GM12801 (cell line): ENCODE results near the gene VPS50.

ENCODE experiments used
- CTCF ChIP-seq: IDR thresholded peaks from one replicate; pipeline ENCODE4 v1.5.1; 2011; ENCODE audit warnings: control low read depth; ENCODE audit not compliant: insufficient read length; ENCODE audit errors: extremely low read depth

The VPS50 gene

GRCh38 chr7:93284908-93285307 is 52.7 kb downstream of the VPS50 start:
- no peak for TF ChIP-seq CTCF

- TF ChIP-seq CTCF = no peak
These were observed 61.1 kb downstream of the VPS50 start for GRCh38 chr7:93293229-93293628.

GRCh38 chr7:93298206-93298605 is 66.0 kb downstream of the VPS50 start:
- no peak for TF ChIP-seq CTCF

- TF ChIP-seq CTCF = no peak
These were observed 66.5 kb downstream of the VPS50 start for GRCh38 chr7:93298671-93299070.

- TF ChIP-seq CTCF = no peak
These were observed 69.6 kb downstream of the VPS50 start for GRCh38 chr7:93301736-93302135.

- TF ChIP-seq CTCF = no peak
These were observed 75.0 kb downstream of the VPS50 start for GRCh38 chr7:93307131-93307660.

GRCh38 chr7:93307943-93308342 is 75.8 kb downstream of the VPS50 start:
- no peak for TF ChIP-seq CTCF

- TF ChIP-seq CTCF = no peak
These were observed 78.2 kb downstream of the VPS50 start for GRCh38 chr7:93310346-93310745.
